H9 (cell line): ENCODE data around the gene SMYD1. TPM values are rescaled to one million over a fixed set of nuclear protein-coding genes. Genes with fewer than 3 reads are reported as not detected.

ENCODE experiments used
- DNase-seq: peaks from one replicate; pipeline ENCODE4 v3.0.0-alpha.2; 2017
- H2AFZ ChIP-seq: one replicate; pipeline ENCODE4 v1.6.1; 2013; ENCODE audit warnings: mild to moderate bottlenecking, low read length, control low read depth, moderate library complexity
- H2AK5ac ChIP-seq: 2 replicates; pipeline ENCODE4 v1.6.1; 2013; ENCODE audit warnings: low read length, control low read depth, mixed read lengths; ENCODE audit not compliant: insufficient read length
- H2BK120ac ChIP-seq: one replicate; pipeline ENCODE4 v1.6.1; 2013; ENCODE audit warnings: low read depth, mild to moderate bottlenecking, low read length, control low read depth, inconsistent platforms; ENCODE audit not compliant: poor library complexity, severe bottlenecking
- H2BK12ac ChIP-seq: 2 replicates; pipeline ENCODE4 v1.6.1; 2013; ENCODE audit warnings: low read length, control low read depth, mixed read lengths, low read depth; ENCODE audit not compliant: insufficient read length
- H2BK15ac ChIP-seq: 2 replicates; pipeline ENCODE4 v1.6.1; 2013; ENCODE audit warnings: low read depth, low read length, control low read depth
- H2BK20ac ChIP-seq: one replicate; pipeline ENCODE4 v1.6.1; 2013; ENCODE audit warnings: low read depth, mild to moderate bottlenecking, low read length, control low read depth, inconsistent platforms; ENCODE audit not compliant: poor library complexity, severe bottlenecking
- H2BK5ac ChIP-seq: 2 replicates; pipeline ENCODE4 v1.6.1; 2013; ENCODE audit warnings: low read length, control low read depth, mixed read lengths; ENCODE audit not compliant: insufficient read length
- H3K14ac ChIP-seq: 2 replicates; pipeline ENCODE4 v1.6.1; 2013; ENCODE audit warnings: low read length, control low read depth; ENCODE audit not compliant: insufficient read depth
- H3K18ac ChIP-seq: 2 replicates; pipeline ENCODE4 v1.6.1; 2013; ENCODE audit warnings: low read depth, mild to moderate bottlenecking, mixed read lengths, low read length, control low read depth; ENCODE audit not compliant: insufficient read length
- H3K23ac ChIP-seq: 2 replicates; pipeline ENCODE4 v1.6.1; 2013; ENCODE audit warnings: low read length, control low read depth, mixed read lengths, low read depth; ENCODE audit not compliant: insufficient read length
- H3K23me2 ChIP-seq: 2 replicates; pipeline ENCODE4 v1.6.1; 2013; ENCODE audit warnings: low read depth, mild to moderate bottlenecking, mixed read lengths, low read length, control low read depth; ENCODE audit not compliant: insufficient read length, poor library complexity, severe bottlenecking
- H3K27ac ChIP-seq: 2 replicates; pipeline ENCODE4 v1.5.1; 2013; ENCODE audit warnings: low read length, control low read depth, mixed read lengths, low read depth; ENCODE audit not compliant: insufficient read length
- H3K27me3 ChIP-seq: 2 replicates; pipeline ENCODE4 v1.6.1; 2013; ENCODE audit warnings: low read length, control low read depth, inconsistent platforms; ENCODE audit not compliant: insufficient read depth
- H3K4ac ChIP-seq: 2 replicates; pipeline ENCODE4 v1.6.1; 2013; ENCODE audit warnings: low read depth, mild to moderate bottlenecking, control low read depth, inconsistent platforms, low read length, moderate library complexity
- H3K4me1 ChIP-seq: 2 replicates; pipeline ENCODE4 v1.6.1; 2013; ENCODE audit warnings: low read length, control low read depth, inconsistent platforms; ENCODE audit not compliant: insufficient read depth
- H3K4me2 ChIP-seq: 2 replicates; pipeline ENCODE4 v1.6.1; 2013; ENCODE audit warnings: low read length, control low read depth, mixed read lengths; ENCODE audit not compliant: insufficient read length, insufficient read depth
- H3K56ac ChIP-seq: 2 replicates; pipeline ENCODE4 v1.6.1; 2013; ENCODE audit warnings: low read depth, mild to moderate bottlenecking, mixed read lengths, low read length, control low read depth; ENCODE audit not compliant: insufficient read length
- H3K79me1 ChIP-seq: 2 replicates; pipeline ENCODE4 v1.6.1; 2013; ENCODE audit warnings: low read depth, mild to moderate bottlenecking, moderate library complexity, low read length, control low read depth, inconsistent platforms; ENCODE audit not compliant: insufficient read depth, poor library complexity, severe bottlenecking
- H3K79me2 ChIP-seq: 2 replicates; pipeline ENCODE4 v1.6.1; 2013; ENCODE audit warnings: low read length, control low read depth, inconsistent platforms; ENCODE audit not compliant: insufficient read depth
- H3K9ac ChIP-seq: 2 replicates; pipeline ENCODE4 v1.6.1; 2013; ENCODE audit warnings: low read length, control low read depth, mixed read lengths; ENCODE audit not compliant: insufficient read length; ENCODE audit errors: extremely low read depth
- H3K9me3 ChIP-seq: one replicate; pipeline ENCODE4 v1.6.1; 2013; ENCODE audit warnings: low read depth, low read length, inconsistent platforms; ENCODE audit not compliant: control insufficient read depth
- H3T11ph ChIP-seq: one replicate; pipeline ENCODE4 v1.6.1; 2013; ENCODE audit warnings: mild to moderate bottlenecking, low read length, control low read depth, inconsistent platforms
- H4K20me1 ChIP-seq: one replicate; pipeline ENCODE4 v1.6.1; 2013; ENCODE audit not compliant: control insufficient read depth, insufficient read length, insufficient read depth
- H4K5ac ChIP-seq: 2 replicates; pipeline ENCODE4 v1.6.1; 2013; ENCODE audit warnings: low read depth, mild to moderate bottlenecking, mixed read lengths, low read length, control low read depth; ENCODE audit not compliant: insufficient read length
- H4K8ac ChIP-seq: replicated peaks from 2 replicates; pipeline ENCODE4 v1.6.1; 2013; ENCODE audit warnings: low read length, control low read depth, mixed read lengths, low read depth; ENCODE audit not compliant: insufficient read length
- H4K91ac ChIP-seq: 2 replicates; pipeline ENCODE4 v1.6.1; 2013; ENCODE audit warnings: low read depth, mild to moderate bottlenecking, moderate library complexity, mixed read lengths, low read length, control low read depth; ENCODE audit not compliant: insufficient read length
- H3K27ac Mint-ChIP-seq, 3 experiments: 2 replicates in 2 of 3; 3 replicates in 1 of 3; pipeline ENCODE4 v1.8.0; 2020 to 2021; ENCODE audit warnings: mixed read lengths in 3 of 3, mild to moderate bottlenecking in 1 of 3, moderate library complexity in 1 of 3
- H3K27me3 Mint-ChIP-seq: 2 replicates; pipeline ENCODE4 v1.8.0; 2021; ENCODE audit warnings: low read depth, mild to moderate bottlenecking, moderate library complexity, mixed read lengths
- H3K36me3 Mint-ChIP-seq, 3 experiments: 2 replicates in 2 of 3; 3 replicates in 1 of 3; pipeline ENCODE4 v1.8.0; 2020 to 2021; ENCODE audit warnings: low read depth in 3 of 3, mixed read lengths in 3 of 3; ENCODE audit not compliant: insufficient read depth in 1 of 3
- H3K4me1 Mint-ChIP-seq, 2 experiments: 2 replicates each; pipeline ENCODE4 v1.8.0; 2020; ENCODE audit warnings: mixed read lengths in 2 of 2
- H3K4me3 Mint-ChIP-seq, 2 experiments: 2 replicates in 1 of 2; 3 replicates in 1 of 2; pipeline ENCODE4 v1.8.0; 2020 to 2021; ENCODE audit warnings: mild to moderate bottlenecking in 2 of 2, mixed read lengths in 2 of 2, moderate library complexity in 1 of 2
- H3K9me3 Mint-ChIP-seq, 2 experiments: 2 replicates in 1 of 2; 3 replicates in 1 of 2; pipeline ENCODE4 v1.8.0; 2020; ENCODE audit warnings: mild to moderate bottlenecking in 2 of 2, mixed read lengths in 2 of 2, moderate library complexity in 1 of 2
- WGBS: extraction: QIAGEN DNeasy Blood & Tissue Kit; methylation state at CpG from one replicate; pipeline ENCODE4 v1.1.7; 2013; ENCODE audit warnings: missing lambda C conversion rate, low lambda C conversion rate, mixed read lengths; ENCODE audit not compliant: insufficient read length; ENCODE audit errors: extremely low coverage; 5-methylcytosine and 5-hydroxymethylcytosine counted together
- total RNA-seq: library from RNA; stranded (reverse); gene quantifications from 2 replicates; pipeline ENCODE4 v1.2.1, GENCODE V29; 2021
- TF ChIP-seq, protein P1 (sequence below): fragments of 200-600 bp; sonication (generic); conservative IDR thresholded peaks from 3 replicates; pipeline ENCODE4 v1.8.0; 2021; ENCODE audit warnings: antibody characterized with exemption, mild to moderate bottlenecking

Gene SMYD1
- total RNA-seq, 1 experiment from 2014 or later: not detected

DNA sequence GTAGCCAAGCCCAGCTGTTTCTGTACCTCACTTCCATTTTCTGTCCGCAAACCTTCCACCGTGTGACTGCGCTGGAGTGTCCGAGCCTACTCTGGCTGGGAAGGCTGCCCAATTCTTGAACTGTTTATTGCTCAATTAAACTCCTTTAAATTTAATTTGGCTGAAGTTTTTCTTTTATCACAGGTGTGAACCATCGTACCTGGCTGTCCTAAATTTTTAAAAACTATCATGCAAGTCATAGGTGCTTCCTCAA is 45.0 kb upstream of the SMYD1 start:
- Histone ChIP-seq H3K4me2 (no peak overlapping the region), H2BK20ac (no peak overlapping the region), H3K79me2 (no peaks in the 10 kb centered on the region), H2BK120ac (no peak overlapping the region), H2BK12ac (no peak overlapping the region), H3K9ac (no peak overlapping the region), H3K23ac (no peak overlapping the region), H3K14ac (no peak overlapping the region), H3K23me2 (no peaks in the 10 kb centered on the region), H2BK15ac (no peak overlapping the region), H2AK5ac (no peak overlapping the region), H2AFZ (no peak overlapping the region), H3K4me1 (peaks cover 7% of the 10 kb centered on the region; the same call in 1 of the 2 replicates), H3K18ac (no peak overlapping the region), H3K27me3 (no peaks in the 10 kb centered on the region), H3K27ac (no peak overlapping the region), H4K91ac (no peak overlapping the region), H2BK5ac (no peak overlapping the region), H3K4ac (no peak overlapping the region), H3K56ac (no peak overlapping the region), H3T11ph (no peak overlapping the region), H3K9me3 (no peaks in the 10 kb centered on the region), H4K5ac (no peak overlapping the region), H4K20me1 (no peaks in the 10 kb centered on the region), H4K8ac (no peak overlapping the region), H3K79me1 (no peaks in the 10 kb centered on the region)
- no peaks in the 10 kb centered on the region for H3K36me3 Mint-ChIP-seq
- H3K27ac Mint-ChIP-seq: no peak overlapping the region
- no peaks in the 10 kb centered on the region for H3K27me3 Mint-ChIP-seq
- WGBS: no CpG with 5 or more reads among the region's 5 CpGs
- H3K4me3 Mint-ChIP-seq: no peak overlapping the region
- DNase-seq: no peak
- TF ChIP-seq, protein P1, sequence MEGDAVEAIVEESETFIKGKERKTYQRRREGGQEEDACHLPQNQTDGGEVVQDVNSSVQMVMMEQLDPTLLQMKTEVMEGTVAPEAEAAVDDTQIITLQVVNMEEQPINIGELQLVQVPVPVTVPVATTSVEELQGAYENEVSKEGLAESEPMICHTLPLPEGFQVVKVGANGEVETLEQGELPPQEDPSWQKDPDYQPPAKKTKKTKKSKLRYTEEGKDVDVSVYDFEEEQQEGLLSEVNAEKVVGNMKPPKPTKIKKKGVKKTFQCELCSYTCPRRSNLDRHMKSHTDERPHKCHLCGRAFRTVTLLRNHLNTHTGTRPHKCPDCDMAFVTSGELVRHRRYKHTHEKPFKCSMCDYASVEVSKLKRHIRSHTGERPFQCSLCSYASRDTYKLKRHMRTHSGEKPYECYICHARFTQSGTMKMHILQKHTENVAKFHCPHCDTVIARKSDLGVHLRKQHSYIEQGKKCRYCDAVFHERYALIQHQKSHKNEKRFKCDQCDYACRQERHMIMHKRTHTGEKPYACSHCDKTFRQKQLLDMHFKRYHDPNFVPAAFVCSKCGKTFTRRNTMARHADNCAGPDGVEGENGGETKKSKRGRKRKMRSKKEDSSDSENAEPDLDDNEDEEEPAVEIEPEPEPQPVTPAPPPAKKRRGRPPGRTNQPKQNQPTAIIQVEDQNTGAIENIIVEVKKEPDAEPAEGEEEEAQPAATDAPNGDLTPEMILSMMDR: no peak
- H3K9me3 Mint-ChIP-seq: no peaks in the 10 kb centered on the region
- peaks cover 55 to 56% of the 10 kb centered on the region in 2 experiments for H3K4me1 Mint-ChIP-seq
